ENCODE results near the gene CLDN34. TPM values are rescaled to one million over a fixed set of nuclear protein-coding genes. Genes with fewer than 3 reads are reported as not detected.

Gene CLDN34
- total RNA-seq, 4 donors from 2014 or later = not detected

DNA sequence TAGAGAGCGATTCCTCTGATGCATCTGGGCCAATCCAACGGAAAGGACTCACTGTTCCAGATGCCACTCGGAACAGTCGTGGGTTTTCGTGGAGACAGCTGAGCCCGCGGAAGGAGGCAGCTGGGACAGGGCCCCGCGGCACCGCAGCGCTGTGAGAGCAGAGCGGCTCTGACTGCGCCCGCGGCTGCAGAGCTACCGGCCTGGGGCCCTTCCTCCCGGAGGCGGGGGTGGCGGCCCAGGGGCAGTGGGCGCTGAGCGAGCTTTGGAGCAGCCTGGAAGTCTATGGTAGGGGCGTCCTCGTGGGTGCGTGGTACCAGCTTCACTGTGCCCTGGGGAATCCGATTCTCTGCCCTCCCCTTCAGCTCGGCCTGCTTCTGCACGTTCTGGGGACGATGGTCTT is 24.9 kb downstream of the CLDN34 start:
- no peak for DNase-seq (ENCODE audit: low spot score)
- no peak for ATAC-seq (ENCODE audit: low FRiP score)
- TF ChIP-seq, protein P1, sequence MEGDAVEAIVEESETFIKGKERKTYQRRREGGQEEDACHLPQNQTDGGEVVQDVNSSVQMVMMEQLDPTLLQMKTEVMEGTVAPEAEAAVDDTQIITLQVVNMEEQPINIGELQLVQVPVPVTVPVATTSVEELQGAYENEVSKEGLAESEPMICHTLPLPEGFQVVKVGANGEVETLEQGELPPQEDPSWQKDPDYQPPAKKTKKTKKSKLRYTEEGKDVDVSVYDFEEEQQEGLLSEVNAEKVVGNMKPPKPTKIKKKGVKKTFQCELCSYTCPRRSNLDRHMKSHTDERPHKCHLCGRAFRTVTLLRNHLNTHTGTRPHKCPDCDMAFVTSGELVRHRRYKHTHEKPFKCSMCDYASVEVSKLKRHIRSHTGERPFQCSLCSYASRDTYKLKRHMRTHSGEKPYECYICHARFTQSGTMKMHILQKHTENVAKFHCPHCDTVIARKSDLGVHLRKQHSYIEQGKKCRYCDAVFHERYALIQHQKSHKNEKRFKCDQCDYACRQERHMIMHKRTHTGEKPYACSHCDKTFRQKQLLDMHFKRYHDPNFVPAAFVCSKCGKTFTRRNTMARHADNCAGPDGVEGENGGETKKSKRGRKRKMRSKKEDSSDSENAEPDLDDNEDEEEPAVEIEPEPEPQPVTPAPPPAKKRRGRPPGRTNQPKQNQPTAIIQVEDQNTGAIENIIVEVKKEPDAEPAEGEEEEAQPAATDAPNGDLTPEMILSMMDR (IDR thresholded peaks at IDR 0.05) = no peak

DNA sequence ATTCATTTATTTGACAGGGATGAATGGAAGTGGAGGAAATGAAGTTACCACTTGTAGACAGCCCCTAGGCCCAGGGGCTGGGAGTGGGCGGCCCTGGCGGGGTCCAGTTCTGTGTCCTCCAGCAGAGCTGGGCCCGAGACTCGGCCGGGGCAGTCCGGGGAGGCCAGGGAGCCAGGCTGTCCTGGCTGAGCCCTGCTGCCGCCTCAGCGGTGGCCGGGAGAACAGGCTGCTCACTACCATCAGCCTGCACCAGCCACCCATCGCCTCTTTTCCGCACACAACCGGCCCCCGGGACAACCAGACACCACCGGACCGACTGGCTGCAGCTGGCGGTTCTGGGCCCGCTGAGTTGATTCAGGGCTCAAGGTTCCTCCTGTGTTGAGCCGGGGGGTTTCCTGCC is 25.6 kb downstream of the CLDN34 start:
- ATAC-seq (ENCODE audit: low FRiP score) (no peak), DNase-seq (ENCODE audit: low spot score) (no peak)
- TF ChIP-seq, protein P1 (IDR thresholded peaks at IDR 0.05) = no peak

DNA sequence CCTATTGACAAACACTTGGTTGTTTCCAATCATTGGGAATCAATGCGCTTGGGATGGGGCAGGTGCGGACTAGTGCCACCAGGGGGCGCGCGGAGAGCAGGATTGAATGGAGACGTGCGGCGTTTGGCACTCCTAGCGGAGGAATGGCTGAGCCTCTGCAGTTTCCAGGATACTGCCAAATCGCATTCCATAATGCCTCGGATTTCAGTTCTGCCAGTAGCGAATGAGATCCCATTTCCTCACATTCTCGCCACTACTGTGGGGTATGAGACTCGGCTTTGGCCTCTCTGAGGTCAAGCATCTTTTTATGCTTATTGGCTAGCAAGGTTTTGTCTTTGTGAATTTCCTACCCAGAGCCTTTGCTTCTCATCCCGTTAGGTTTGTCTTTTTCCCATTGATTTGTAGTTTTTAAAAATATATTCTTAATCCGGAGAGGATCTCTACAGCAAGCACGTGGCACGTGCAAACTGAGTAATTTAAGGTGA is 28.7 kb downstream of the CLDN34 start:
- ATAC-seq (ENCODE audit: low FRiP score) (peak; percentile 87), DNase-seq (ENCODE audit: low spot score) (peak; percentile 91)
- TF ChIP-seq, protein P1 (IDR thresholded peaks at IDR 0.05) = peak in 2 of 3 donors; percentile 48 to 90

DNA sequence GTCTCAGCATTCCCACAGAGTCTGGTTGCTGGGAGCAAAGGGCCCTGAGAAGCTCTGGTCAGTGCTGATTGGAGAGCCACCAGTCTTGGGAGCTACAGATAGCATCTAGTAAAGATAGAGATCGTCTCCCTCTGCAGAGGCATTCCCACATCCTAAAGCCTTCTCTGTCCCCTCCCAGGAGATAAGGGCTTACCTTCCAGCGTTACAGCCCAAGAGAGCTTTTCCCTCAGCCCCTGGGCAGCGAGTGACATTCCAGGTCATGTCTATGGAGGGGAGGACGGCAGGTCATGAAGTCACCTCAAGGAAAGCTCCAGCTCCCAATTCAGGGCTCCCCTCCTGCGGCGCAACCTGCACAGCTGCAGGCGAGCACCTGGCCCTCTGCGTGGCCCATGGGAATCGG is 29.9 kb downstream of the CLDN34 start:
- DNase-seq (ENCODE audit: low spot score) (no peak), ATAC-seq (ENCODE audit: low FRiP score) (peak; percentile 24)
- TF ChIP-seq, protein P1 (IDR thresholded peaks at IDR 0.05) = no peak

DNA sequence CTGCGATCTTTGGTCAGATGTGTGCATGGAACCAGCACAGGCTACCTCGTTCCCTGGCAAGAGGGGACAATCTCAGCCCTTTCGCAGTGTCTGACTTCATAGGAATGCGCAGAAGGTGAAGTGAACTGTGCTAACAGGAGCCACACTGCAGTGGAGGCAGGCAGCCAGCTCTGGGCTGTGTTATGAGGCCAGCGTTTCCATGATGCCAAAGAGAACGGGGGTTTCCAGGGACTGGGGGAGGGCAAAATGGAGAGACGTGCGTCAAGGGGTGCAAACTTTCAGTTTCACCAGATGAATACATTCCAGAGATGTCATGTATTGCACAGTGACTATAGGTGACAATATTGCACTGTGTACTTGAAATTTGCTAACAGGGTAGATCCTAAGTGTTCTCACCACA is 30.4 kb downstream of the CLDN34 start:
- DNase-seq (ENCODE audit: low spot score) (no peak), ATAC-seq (ENCODE audit: low FRiP score) (no peak)
- TF ChIP-seq, protein P1 (IDR thresholded peaks at IDR 0.05) = no peak

- TF ChIP-seq, protein P1 (IDR thresholded peaks at IDR 0.05) = no peak
- no peak for ATAC-seq (ENCODE audit: low FRiP score)
Observed at GRCh38 chrX:10001496-10001895, 34.3 kb downstream of the CLDN34 start.

DNA sequence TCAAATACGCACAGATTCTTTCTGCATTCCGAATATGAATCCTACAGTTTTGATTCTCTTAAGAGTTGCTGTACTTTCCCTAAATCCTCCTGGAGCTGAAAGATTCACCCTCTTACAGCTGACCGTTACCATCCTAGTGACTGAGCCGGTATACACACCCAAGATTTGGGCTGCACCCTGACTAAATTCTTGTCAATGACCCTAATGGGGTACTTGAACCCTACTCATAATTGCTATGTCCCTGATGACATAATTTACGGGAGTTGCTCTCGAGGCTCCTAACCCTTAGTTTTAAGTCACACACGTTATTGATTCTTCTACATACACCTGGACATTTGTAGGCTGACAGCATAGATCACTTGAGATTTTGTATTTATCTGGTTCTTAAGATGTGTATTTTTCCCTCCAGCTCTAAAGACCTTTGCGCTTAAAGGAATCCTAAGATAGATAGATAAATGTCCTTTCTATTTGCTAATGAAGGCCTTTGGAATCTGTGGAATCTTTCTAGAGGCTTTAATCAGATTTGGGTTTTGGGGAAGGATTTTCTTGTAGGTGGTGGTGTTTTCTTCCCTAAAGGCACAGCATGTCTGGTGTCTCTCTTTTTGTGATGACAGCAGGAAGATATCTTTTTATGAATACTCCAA is 37.8 kb downstream of the CLDN34 start:
- ATAC-seq (ENCODE audit: low FRiP score) (no peak), DNase-seq (ENCODE audit: low spot score) (no peak)
- TF ChIP-seq, protein P1 (IDR thresholded peaks at IDR 0.05) = no peak

More at GRCh38 chrX:10001496-10001895, 34.3 kb downstream of the CLDN34 start:
- no peak for DNase-seq (ENCODE audit: low spot score)
